AG04450 (cell line): ENCODE measurements around the gene SNX9. TPM values are rescaled to one million over a fixed set of nuclear protein-coding genes. Genes with fewer than 3 reads are reported as not detected.

Experiments used
- CTCF ChIA-PET: fragments of 300-600, 350-600 bp; formaldehyde crosslinking; extraction: SDS; loops from one replicate; lab custom pipeline; 2022; ENCODE audit warnings: antibody characterized with exemption, inconsistent platforms; lab: Charles Lee
- POLR2A ChIA-PET: fragments of 350-600 bp; formaldehyde crosslinking; extraction: SDS; loops from one replicate; lab custom pipeline; 2021; ENCODE audit warnings: antibody characterized with exemption, inconsistent platforms; lab: Yijun Ruan, JAX
- DNase-seq: peaks from one replicate; pipeline ENCODE4 v3.0.0-alpha.2; 2011; ENCODE audit warnings: low read depth, low spot score
- H3K27ac ChIP-seq: one replicate; pipeline ENCODE4 v1.5.1; 2012; ENCODE audit warnings: low read depth, low read length, control low read depth
- H3K27me3 ChIP-seq: one replicate; pipeline ENCODE4 v1.6.0; 2012; ENCODE audit warnings: low read length; ENCODE audit not compliant: control insufficient read depth, insufficient read depth
- H3K4me3 ChIP-seq: 2 replicates; pipeline ENCODE4 v1.5.1; 2011; ENCODE audit warnings: mild to moderate bottlenecking, low read depth, low read length, control low read depth
- H3K9me3 ChIP-seq: 2 replicates; pipeline ENCODE4 v1.5.1; 2012; ENCODE audit warnings: low read length; ENCODE audit not compliant: control insufficient read depth, insufficient read depth
- CTCF ChIP-seq: IDR thresholded peaks from 2 replicates; pipeline ENCODE4 v1.5.1; 2011; ENCODE audit warnings: low read depth, low read length, control low read depth, inconsistent platforms
- polyA plus RNA-seq: library from polyadenylated mRNA; depleted of rRNA; stranded (reverse); fragments of >200 nt; gene quantifications from 2 replicates; pipeline ENCODE4 v1.2.3, GENCODE V29; 2011

The SNX9 gene
- polyA plus RNA-seq, 1 experiment: 58.7 TPM

GRCh38 chr6:157879873-157880254 is 56.8 kb downstream of the SNX9 start:
- no peak overlapping the region for H3K4me3 ChIP-seq
- H3K27me3 ChIP-seq: no peaks in the 10 kb centered on the region
- no peak for DNase-seq
- H3K27ac ChIP-seq: no peak overlapping the region
- POLR2A ChIA-PET: no interaction called here
- TF ChIP-seq CTCF: no peak
- CTCF ChIA-PET: interaction anchor here (0.6 kb wide), 1 partner anchor 48 kb away, joined by 3 read pairs; no protein-coding TSS in a partner anchor
- H3K9me3 ChIP-seq: no peaks in the 10 kb centered on the region

GRCh38 chr6:157880534-157880933 is 57.5 kb downstream of the SNX9 start:
- Histone ChIP-seq H3K27ac (no peak overlapping the region), H3K4me3 (no peak overlapping the region), H3K9me3 (no peaks in the 10 kb centered on the region), H3K27me3 (no peaks in the 10 kb centered on the region)
- no peak for TF ChIP-seq CTCF
- no peak for DNase-seq
- CTCF ChIA-PET: interaction anchor here (1.6 kb wide), 1 partner anchor 125 kb away, joined by 5 read pairs; no protein-coding TSS in a partner anchor
- POLR2A ChIA-PET: no interaction called here

GRCh38 chr6:157881342-157881741 is 58.3 kb downstream of the SNX9 start:
- ChIA-PET POLR2A (no interaction called here), CTCF (interaction anchor here (0.6 to 1.6 kb wide), 2 partner anchors 21 to 125 kb away, joined by 3 to 5 read pairs; no protein-coding TSS in a partner anchor)

GRCh38 chr6:157884756-157885155 is 61.7 kb downstream of the SNX9 start:
- Histone ChIP-seq H3K27me3 (no peaks in the 10 kb centered on the region), H3K9me3 (no peaks in the 10 kb centered on the region), H3K27ac (no peak overlapping the region), H3K4me3 (no peak overlapping the region)
- DNase-seq: no peak
- no peak for TF ChIP-seq CTCF
- ChIA-PET CTCF (interaction anchor here (1.1 to 3.0 kb wide), 2 partner anchors 11 to 129 kb away, joined by 4 to 26 read pairs; no protein-coding TSS in a partner anchor), POLR2A (no interaction called here)

More at GRCh38 chr6:157881342-157881741, 58.3 kb downstream of the SNX9 start:
- DNase-seq: no peak
- H3K4me3 ChIP-seq: no peak overlapping the region
- no peak overlapping the region for H3K27ac ChIP-seq
- no peak for TF ChIP-seq CTCF
- H3K27me3 ChIP-seq: no peaks in the 10 kb centered on the region
- no peaks in the 10 kb centered on the region for H3K9me3 ChIP-seq

GRCh38 chr6:157885211-157885788 is 62.3 kb downstream of the SNX9 start:
- DNase-seq: no peak
- Histone ChIP-seq H3K4me3 (no peak overlapping the region), H3K27me3 (no peaks in the 10 kb centered on the region), H3K27ac (no peak overlapping the region), H3K9me3 (no peaks in the 10 kb centered on the region)
- ChIA-PET CTCF (interaction anchor here (1.1 to 3.0 kb wide), 2 partner anchors 12 to 129 kb away, joined by 4 to 26 read pairs; no protein-coding TSS in a partner anchor), POLR2A (no interaction called here)
- TF ChIP-seq CTCF: no peak
